K562 (cell line): Measurements from ENCODE around the gene LMO2. TPM values are rescaled to one million over a fixed set of nuclear protein-coding genes. Genes with fewer than 3 reads are reported as not detected.
A peak's percentile ranks its signal among the peaks of the same experiment; 100 is the strongest.

Source experiments
- BCL6 ChIP-seq: fragments of 250-450 bp; sonication (Bioruptor Pico); IDR thresholded peaks from 2 replicates; pipeline ENCODE4 v1.4.0; 2020
- BDP1 ChIP-seq: IDR thresholded peaks from 3 replicates; pipeline ENCODE4 v1.6.1; 2011; ENCODE audit not compliant: insufficient read length, insufficient read depth
- CREB1 ChIP-seq, 2 experiments: sonication (generic) in 1 of 2; formaldehyde crosslinking in 1 of 2; IDR thresholded peaks; 2 replicates each; pipeline versions ENCODE4 v1.6.1 to v1.8.0; 2012 to 2022; ENCODE audit warnings: inconsistent platforms in 1 of 2, mild to moderate bottlenecking in 1 of 2, missing genetic modification reagents in 1 of 2, moderate library complexity in 1 of 2
- CREB3 ChIP-seq: fragments of 450-650 bp; conservative IDR thresholded peaks from 2 replicates; pipeline ENCODE4 v1.6.1; 2016; ENCODE audit warnings: missing genetic modification characterization, low read depth, mild to moderate bottlenecking, missing compliant biosample characterization, moderate library complexity
- DMBX1 ChIP-seq: fragments of 250-450 bp; sonication (Bioruptor Pico); IDR thresholded peaks from 2 replicates; pipeline ENCODE4 v1.8.0; 2022; ENCODE audit warnings: inconsistent platforms, mild to moderate bottlenecking, moderate library complexity, borderline replicate concordance
- FOXK2 ChIP-seq, 2 experiments: fragments of 450-650 bp; IDR thresholded peaks in 1 of 2; conservative IDR thresholded peaks in 1 of 2; 2 replicates each; pipeline ENCODE4 v1.6.1; 2016; ENCODE audit warnings: low read depth in 2 of 2, mild to moderate bottlenecking in 1 of 2
- FOXO4 ChIP-seq: fragments of 450-650 bp; formaldehyde crosslinking; IDR thresholded peaks from 2 replicates; pipeline ENCODE4 v1.4.0; 2020; ENCODE audit warnings: mild to moderate bottlenecking, moderate library complexity
- JUND ChIP-seq, 2 experiments: IDR thresholded peaks; 2 replicates in 1 of 2; 3 replicates in 1 of 2; pipeline ENCODE4 v1.6.1; 2011; ENCODE audit warnings: borderline replicate concordance in 2 of 2, low read depth in 2 of 2, low read length in 2 of 2, improper control_type of control experiment in 1 of 2, missing biosample characterization in 1 of 2, missing genetic modification characterization in 1 of 2, missing genetic modification reagents in 1 of 2
- KAT2B ChIP-seq: IDR thresholded peaks from one replicate; pipeline ENCODE4 v1.6.1; 2012; ENCODE audit warnings: low read depth, mild to moderate bottlenecking, control low read depth, inconsistent platforms, low read length, moderate library complexity
- KHSRP ChIP-seq: fragments of 450-650 bp; IDR thresholded peaks from 2 replicates; pipeline ENCODE4 v1.6.1; 2017
- PTBP1 ChIP-seq: fragments of 200-400 bp; formaldehyde crosslinking; IDR thresholded peaks from 2 replicates; pipeline ENCODE4 v1.6.1; 2017; ENCODE audit warnings: low read depth, low read length
- PTTG1 ChIP-seq: fragments of 450-650 bp; IDR thresholded peaks from 2 replicates; pipeline ENCODE4 v1.6.1; 2016; ENCODE audit warnings: low read depth, mild to moderate bottlenecking, missing genetic modification characterization, missing compliant biosample characterization
- SMARCB1 ChIP-seq: IDR thresholded peaks from 2 replicates; pipeline ENCODE4 v1.6.1; 2011; ENCODE audit warnings: improper control_type of control experiment, low read depth; ENCODE audit not compliant: insufficient read length
- SP1 ChIP-seq: sonication (generic); formaldehyde crosslinking; IDR thresholded peaks from 2 replicates; pipeline ENCODE4 v1.8.1; 2022; ENCODE audit warnings: mild to moderate bottlenecking, missing genetic modification reagents
- TCF15 ChIP-seq: fragments of 250-450 bp; sonication (Bioruptor Pico); IDR thresholded peaks from 2 replicates; pipeline ENCODE4 v1.8.0; 2022; ENCODE audit warnings: moderate library complexity, mild to moderate bottlenecking, inconsistent platforms
- TFAP4 ChIP-seq: sonication (generic); formaldehyde crosslinking; IDR thresholded peaks from 2 replicates; pipeline ENCODE4 v1.8.0; 2022; ENCODE audit warnings: missing genetic modification reagents, mild to moderate bottlenecking, moderate library complexity, borderline replicate concordance
- ZBTB17 ChIP-seq: fragments of 450-650 bp; formaldehyde crosslinking; IDR thresholded peaks from 2 replicates; pipeline ENCODE4 v1.4.0; 2020; ENCODE audit warnings: mild to moderate bottlenecking
- ZBTB34 ChIP-seq: fragments of 250-450 bp; sonication (Bioruptor Pico); IDR thresholded peaks from 2 replicates; pipeline ENCODE4 v1.8.0; 2021; ENCODE audit warnings: mild to moderate bottlenecking, moderate library complexity
- ZNF174 ChIP-seq: fragments of 250-450 bp; sonication (Bioruptor Pico); IDR thresholded peaks from 2 replicates; pipeline ENCODE4 v1.4.0; 2020; ENCODE audit warnings: mild to moderate bottlenecking
- ZNF175 ChIP-seq: fragments of 200-800 bp; sonication (Bioruptor generic); IDR thresholded peaks from 2 replicates; pipeline ENCODE4 v1.6.1; 2016; ENCODE audit warnings: low read depth, mild to moderate bottlenecking, missing genetic modification characterization, missing compliant biosample characterization
- ZNF197 ChIP-seq: fragments of 200-800 bp; sonication (Bioruptor generic); IDR thresholded peaks from 2 replicates; pipeline ENCODE4 v1.6.1; 2016; ENCODE audit warnings: low read depth, missing genetic modification characterization, missing compliant biosample characterization
- ZNF23 ChIP-seq: fragments of 250-450 bp; sonication (Bioruptor Pico); IDR thresholded peaks from 2 replicates; pipeline ENCODE4 v1.4.0; 2020; ENCODE audit warnings: mild to moderate bottlenecking
- polyA plus RNA-seq, 8 experiments: library from polyadenylated mRNA; depleted of rRNA in 4 of 8; stranded (reverse) in 5 of 8; unstranded in 3 of 8; fragments of >200 nt; fragmentation: Nextera tagmentation in 2 of 8; fragmentation: Illumina TruSeq in 1 of 8; extraction: Ambion mirVana in 2 of 8; extraction: Trizol in 1 of 8; gene quantifications; 2 replicates each; pipeline versions ENCODE4 v1.2.1 to v1.2.3, GENCODE V29; 2011 to 2014; ENCODE audit warnings: inconsistent platforms in 1 of 8, missing spikeins in 1 of 8
- total RNA-seq, 7 experiments: library from RNA; depleted of rRNA in 6 of 7; stranded (reverse); fragments of >200 nt in 6 of 7; fragmentation: Illumina TruSeq in 2 of 7; extraction: Trizol in 2 of 7; gene quantifications; 2 replicates each; pipeline versions ENCODE4 v1.2.1 to v1.2.3, GENCODE V29; 2011 to 2021; ENCODE audit warnings: low replicate concordance in 1 of 7

LMO2 gene
- total and polyA plus RNA-seq, 9 of the 15 experiments (the other 6 are each of a cell fraction or from before 2014, with no cell fraction given): 6.9 to 126 (median 91.5) TPM

- TF ChIP-seq KAT2B (no peak), JUND (IDR thresholded peaks at IDR 0.05; ENCODE audit: borderline replicate concordance, low read depth, low read length) (peak; percentile 59), JUND (tag; IDR thresholded peaks at IDR 0.05; ENCODE audit: borderline replicate concordance, low read depth, low read length) (no peak), FOXO4 (CRISPR knock-in tag) (no peak), BDP1 (no peak), ZNF175 (0 out of 2 replicates have a peak, but pooled peaks have one; percentile 40), ZNF23 (no peak), SMARCB1 (no peak), DMBX1 (CRISPR knock-in tag) (0 out of 2 replicates have a peak, but pooled peaks have one; percentile 56), CREB3 (tag) (0 out of 2 replicates have a peak, but pooled peaks have one; percentile 20), SP1 (CRISPR knock-in tag) (peak; percentile 27; the same call in 1 of the 2 replicates), ZNF197 (CRISPR knock-in tag) (0 out of 2 replicates have a peak, but pooled peaks have one; percentile 23), ZNF174 (CRISPR knock-in tag) (no peak), TCF15 (CRISPR knock-in tag) (0 out of 2 replicates have a peak, but pooled peaks have one; percentile 17), ZBTB34 (CRISPR knock-in tag) (no peak), CREB1 (IDR thresholded peaks at IDR 0.05) (no peak), CREB1 (CRISPR knock-in tag; IDR thresholded peaks at IDR 0.05) (no peak), BCL6 (CRISPR knock-in tag) (no peak), FOXK2 (conservative IDR thresholded peaks at IDR 0.05 in 1 of 2, IDR thresholded peaks at IDR 0.05 in 1 of 2; ENCODE audit: low read depth in 2 of 2) (no peak), ZBTB17 (CRISPR knock-in tag) (0 out of 2 replicates have a peak, but pooled peaks have one; percentile 49), TFAP4 (peak; percentile 50; the same call in 1 of the 2 replicates), PTBP1 (no peak), PTTG1 (tag) (0 out of 2 replicates have a peak, but pooled peaks have one; percentile 32), KHSRP (no peak)
Measured at GRCh38 chr11:33891714-33892327, at the start of gene LMO2 (continued).
